Measurements from ENCODE around the gene DPY30. TPM values are rescaled to one million over a fixed set of nuclear protein-coding genes. Genes with fewer than 3 reads are reported as not detected.

DPY30 gene
- total RNA-seq, 4 donors from 2014 or later: 52.6 to 83.1 (median 61.1) TPM

- 97% methylated on average over 2 of the region's 2 CpGs for WGBS
- Histone ChIP-seq H3K36me3 (no peaks in the 10 kb centered on the region), H3K4me3 (no peak overlapping the region), H3K27me3 (no peaks in the 10 kb centered on the region), H3K9me3 (no peaks in the 10 kb centered on the region), H3K4me1 (peaks cover 10 to 28% (median 23%) of the 10 kb centered on the region in 4 donors), H3K27ac (replicated peaks in 1 of 4) (no peak overlapping the region)
- TF ChIP-seq CTCF (IDR thresholded peaks at IDR 0.05) (no peak), EP300 (IDR thresholded peaks at IDR 0.05) (no peak), POLR2AphosphoS5 (IDR thresholded peaks at IDR 0.05) (no peak), POLR2A (IDR thresholded peaks at IDR 0.05; ENCODE audit: low read depth) (no peak)
- no peak for DNase-seq (ENCODE audit: extremely low spot score)
- intact Hi-C loops (cut with DNase I): no loop called here
Measured at GRCh38 chr2:32003791-32004190, 35.8 kb downstream of the DPY30 start.

- DNase-seq (ENCODE audit: extremely low spot score): no peak
- Histone ChIP-seq H3K27me3 (no peaks in the 10 kb centered on the region), H3K9me3 (no peaks in the 10 kb centered on the region), H3K36me3 (no peaks in the 10 kb centered on the region), H3K4me3 (no peak overlapping the region), H3K4me1 (peaks cover 0 to 19% (median 10%) of the 10 kb centered on the region in 4 donors), H3K27ac (replicated peaks in 1 of 4) (no peak overlapping the region)
- TF ChIP-seq EP300 (IDR thresholded peaks at IDR 0.05): no peak
- TF ChIP-seq CTCF (IDR thresholded peaks at IDR 0.05): no peak
- TF ChIP-seq POLR2AphosphoS5 (IDR thresholded peaks at IDR 0.05): no peak
- no peak for TF ChIP-seq POLR2A (IDR thresholded peaks at IDR 0.05; ENCODE audit: low read depth)
- intact Hi-C loops (cut with DNase I): no loop called here
- WGBS: 87% methylated on average over 3 of the region's 3 CpGs
Measured at GRCh38 chr2:32002406-32002805, 37.2 kb downstream of the DPY30 start.

GRCh38 chr2:31999438-31999837 lies 40.2 kb downstream of the DPY30 start:
- WGBS: 100% methylated on average over 4 of the region's 4 CpGs
- Histone ChIP-seq H3K27me3 (no peaks in the 10 kb centered on the region), H3K4me3 (no peak overlapping the region), H3K4me1 (peaks cover 0 to 11% (median 0%) of the 10 kb centered on the region in 4 donors), H3K9me3 (no peaks in the 10 kb centered on the region), H3K27ac (replicated peaks in 1 of 4) (no peak overlapping the region), H3K36me3 (no peaks in the 10 kb centered on the region)
- TF ChIP-seq POLR2A (IDR thresholded peaks at IDR 0.05; ENCODE audit: low read depth): no peak
- TF ChIP-seq CTCF (IDR thresholded peaks at IDR 0.05): no peak
- no peak for TF ChIP-seq EP300 (IDR thresholded peaks at IDR 0.05)
- TF ChIP-seq POLR2AphosphoS5 (IDR thresholded peaks at IDR 0.05): no peak
- intact Hi-C loops (cut with DNase I): no loop called here
- DNase-seq (ENCODE audit: extremely low spot score): no peak

- TF ChIP-seq CTCF (IDR thresholded peaks at IDR 0.05): no peak
- no peak for TF ChIP-seq EP300 (IDR thresholded peaks at IDR 0.05)
- TF ChIP-seq POLR2AphosphoS5 (IDR thresholded peaks at IDR 0.05): no peak
- TF ChIP-seq POLR2A (IDR thresholded peaks at IDR 0.05; ENCODE audit: low read depth): no peak
- Histone ChIP-seq H3K9me3 (no peaks in the 10 kb centered on the region), H3K4me3 (no peak overlapping the region), H3K27ac (replicated peaks in 1 of 4) (no peak overlapping the region), H3K27me3 (no peaks in the 10 kb centered on the region), H3K4me1 (peaks cover 0 to 11% (median 0%) of the 10 kb centered on the region in 4 donors), H3K36me3 (no peaks in the 10 kb centered on the region)
- DNase-seq (ENCODE audit: extremely low spot score): no peak
- intact Hi-C loops (cut with DNase I): no loop called here
- WGBS: 92% methylated on average over 4 of the region's 4 CpGs
Measured at GRCh38 chr2:31998731-31999383, 40.7 kb downstream of the DPY30 start.

- no peaks in the 10 kb centered on the region for H3K36me3 ChIP-seq
- no peak overlapping the region for H3K27ac ChIP-seq (replicated peaks in 1 of 4)
- 77% methylated on average over 3 of the region's 3 CpGs for WGBS
- DNase-seq (ENCODE audit: extremely low spot score): no peak
- H3K4me1 ChIP-seq: peaks cover 0 to 11% (median 0%) of the 10 kb centered on the region in 4 donors
- intact Hi-C loops (cut with DNase I): no loop called here
- no peak overlapping the region for H3K4me3 ChIP-seq
- no peak for TF ChIP-seq EP300 (IDR thresholded peaks at IDR 0.05)
- no peak for TF ChIP-seq POLR2A (IDR thresholded peaks at IDR 0.05; ENCODE audit: low read depth)
- TF ChIP-seq CTCF (IDR thresholded peaks at IDR 0.05): no peak
- no peak for TF ChIP-seq POLR2AphosphoS5 (IDR thresholded peaks at IDR 0.05)
- H3K9me3 ChIP-seq: no peaks in the 10 kb centered on the region
- H3K27me3 ChIP-seq: no peaks in the 10 kb centered on the region
Measured at GRCh38 chr2:31997653-31998052, 42.0 kb downstream of the DPY30 start.

All from esophagus muscularis mucosa (tissue), 4 donors.